Lung (tissue), 12 donors: ENCODE data around the gene ST3GAL3. TPM values are rescaled to one million over a fixed set of nuclear protein-coding genes. Genes with fewer than 3 reads are reported as not detected.

Experiments
- ATAC-seq: fragments of 200-7000 bp; cut with Tn5 transposase; one replicate; pipeline ENCODE4 v1.9.1; 2020; ENCODE audit warnings: moderate number of reproducible peaks; ENCODE audit not compliant: insufficient read depth, low FRiP score
- DNase-seq, 3 donors: peaks; one replicate each; pipeline ENCODE4 v3.0.0-alpha.2; 2013 to 2017
- H3K27ac ChIP-seq, 2 donors: one replicate each; pipeline ENCODE4 v1.5.1; 2013; ENCODE audit warnings: mild to moderate bottlenecking in 2 of 2, moderate library complexity in 2 of 2, control low read depth in 1 of 2, inconsistent platforms in 1 of 2, low read depth in 1 of 2, low read length in 1 of 2
- H3K27me3 ChIP-seq, 3 donors: one replicate each; pipeline ENCODE4 v1.5.1; 2013; ENCODE audit warnings: low read length in 2 of 3; ENCODE audit not compliant: control insufficient read depth in 3 of 3, insufficient read depth in 3 of 3
- H3K36me3 ChIP-seq, 4 donors: one replicate each; pipeline ENCODE4 v1.5.1; 2013; ENCODE audit warnings: low read length in 4 of 4, mild to moderate bottlenecking in 1 of 4, moderate library complexity in 1 of 4; ENCODE audit not compliant: control insufficient read depth in 4 of 4, insufficient read depth in 4 of 4
- H3K4me1 ChIP-seq, 5 donors: one replicate each; pipeline ENCODE4 v1.5.1; 2013; ENCODE audit warnings: low read length in 5 of 5, mild to moderate bottlenecking in 2 of 5, moderate library complexity in 1 of 5; ENCODE audit not compliant: control insufficient read depth in 5 of 5, insufficient read depth in 5 of 5
- H3K4me3 ChIP-seq: one replicate; pipeline ENCODE4 v1.5.1; 2013; ENCODE audit warnings: mild to moderate bottlenecking, control low read depth, moderate library complexity
- H3K9ac ChIP-seq, 2 donors: one replicate each; pipeline ENCODE4 v1.5.1; 2013; ENCODE audit warnings: low read length in 2 of 2, control low read depth in 1 of 2; ENCODE audit not compliant: insufficient read depth in 1 of 2
- H3K9me3 ChIP-seq, 4 donors: one replicate each; pipeline ENCODE4 v1.5.1; 2013; ENCODE audit warnings: low read length in 3 of 4, mild to moderate bottlenecking in 1 of 4, moderate library complexity in 1 of 4; ENCODE audit not compliant: control insufficient read depth in 4 of 4, insufficient read depth in 3 of 4
- CTCF ChIP-seq: IDR thresholded peaks from 2 replicates; pipeline ENCODE4 v1.5.1; 2012; ENCODE audit warnings: mild to moderate bottlenecking; ENCODE audit errors: control extremely low read depth, extremely low read depth
- WGBS, 2 donors: extraction: QIAGEN DNeasy Blood & Tissue Kit; methylation state at CpG; one replicate each; pipeline ENCODE4 v1.1.7; 2013; 5-methylcytosine and 5-hydroxymethylcytosine counted together
- polyA plus RNA-seq, 2 donors: library from polyadenylated mRNA; stranded (reverse); fragments of 200-250 nt; gene quantifications; one replicate each; pipeline ENCODE4 v1.2.1, GENCODE V29; 2013
- total RNA-seq, 2 donors: library from RNA; depleted of rRNA in 1 of 2; stranded (reverse); fragments of >200 nt in 1 of 2; gene quantifications; one replicate each; pipeline ENCODE4 v1.2.1, GENCODE V29; 2014 to 2021
- donor health status: control.
- donor health status: control.
- donor health status: Bipolar disorder and iron deficiency.
- donor health status: healthy.
- donor health status: DM: yes; HTN: yes; CAD: no.

ST3GAL3 gene
- total and polyA plus RNA-seq, 4 donors: 8.4 to 28.0 (median 17.1) TPM

GRCh38 chr1:43881415-43881814 is 174.1 kb downstream of the ST3GAL3 start:
- no peak for TF ChIP-seq CTCF
- Histone ChIP-seq H3K9ac (no peak overlapping the region), H3K4me3 (no peak overlapping the region), H3K27ac (peak overlapping the region in 1 of 2 donors; percentile 68), H3K4me1 (peaks cover 0 to 6% (median 0%) of the 10 kb centered on the region in 5 donors), H3K9me3 (no peaks in the 10 kb centered on the region), H3K27me3 (no peaks in the 10 kb centered on the region), H3K36me3 (peaks cover 0 to 8% (median 1%) of the 10 kb centered on the region in 4 donors)
- WGBS, 2 donors: 39 to 64% methylated on average over 4 of the region's 4 CpGs
- peak; percentile 11 to 48 (median 41) for DNase-seq
- no peak for ATAC-seq

- Histone ChIP-seq H3K36me3 (peaks cover 0 to 8% (median 3%) of the 10 kb centered on the region in 4 donors), H3K9me3 (no peaks in the 10 kb centered on the region), H3K27ac (no peak overlapping the region), H3K4me1 (peaks cover 0 to 6% (median 0%) of the 10 kb centered on the region in 5 donors), H3K9ac (no peak overlapping the region), H3K4me3 (no peak overlapping the region), H3K27me3 (no peaks in the 10 kb centered on the region)
- 96 to 100% methylated on average over 4 of the region's 4 CpGs for WGBS, 2 donors
- DNase-seq: no peak
- no peak for TF ChIP-seq CTCF
- no peak for ATAC-seq
Measured at GRCh38 chr1:43882763-43883162, 175.4 kb downstream of the ST3GAL3 start.

- Histone ChIP-seq H3K27ac (no peak overlapping the region), H3K4me1 (peaks cover 0 to 6% (median 0%) of the 10 kb centered on the region in 5 donors), H3K27me3 (no peaks in the 10 kb centered on the region), H3K4me3 (no peak overlapping the region), H3K9me3 (no peaks in the 10 kb centered on the region), H3K9ac (no peak overlapping the region), H3K36me3 (peaks cover 0 to 8% (median 3%) of the 10 kb centered on the region in 4 donors)
- 90 to 92% methylated on average over 4 of the region's 4 CpGs for WGBS, 2 donors
- no peak for TF ChIP-seq CTCF
- no peak for ATAC-seq
- no peak for DNase-seq
Measured at GRCh38 chr1:43883321-43883720, 176.0 kb downstream of the ST3GAL3 start.

- Histone ChIP-seq H3K4me3 (no peak overlapping the region), H3K9me3 (no peaks in the 10 kb centered on the region), H3K27ac (no peak overlapping the region), H3K4me1 (peaks cover 0 to 6% (median 0%) of the 10 kb centered on the region in 5 donors), H3K9ac (no peak overlapping the region), H3K27me3 (no peaks in the 10 kb centered on the region), H3K36me3 (peaks cover 0 to 6% (median 3%) of the 10 kb centered on the region in 4 donors)
- peak in 1 of 3 donors; percentile 29 for DNase-seq
- TF ChIP-seq CTCF: no peak
- no peak for ATAC-seq
- WGBS, 2 donors: 88 to 90% methylated on average over 10 to 12 of the region's 12 CpGs
Measured at GRCh38 chr1:43885279-43885801, 178.0 kb downstream of the ST3GAL3 start.
